Transverse colon (tissue), 4 donors: ENCODE measurements around the gene SASH1.

Source experiments
- CTCF ChIP-seq, 5 experiments: fragments of 200-600 bp in 3 of 5; fragments of 450-650 bp in 2 of 5; sonication (generic) in 3 of 5; IDR thresholded peaks; 1 replicate in 2 of 5; 2 replicates in 3 of 5; pipeline ENCODE4 v1.5.1; 2016 to 2017; ENCODE audit warnings: antibody characterized with exemption in 5 of 5, inconsistent platforms in 3 of 5, mild to moderate bottlenecking in 2 of 5, moderate library complexity in 1 of 5
- POLR2AphosphoS5 ChIP-seq, 3 donors: sonication (generic); formaldehyde crosslinking; IDR thresholded peaks; one replicate each; pipeline ENCODE4 v1.6.1; 2016; ENCODE audit warnings: antibody characterized with exemption in 3 of 3

- TF ChIP-seq CTCF (IDR thresholded peaks at IDR 0.05) (no peak), POLR2AphosphoS5 (IDR thresholded peaks at IDR 0.05) (no peak)
These were observed 109.1 kb downstream of the SASH1 start for GRCh38 chr6:148451690-148452089.
